ENCODE data around the gene TYSND1.
A peak's percentile ranks its signal among the peaks of the same experiment; 100 is the strongest.

The TYSND1 gene, protein sequence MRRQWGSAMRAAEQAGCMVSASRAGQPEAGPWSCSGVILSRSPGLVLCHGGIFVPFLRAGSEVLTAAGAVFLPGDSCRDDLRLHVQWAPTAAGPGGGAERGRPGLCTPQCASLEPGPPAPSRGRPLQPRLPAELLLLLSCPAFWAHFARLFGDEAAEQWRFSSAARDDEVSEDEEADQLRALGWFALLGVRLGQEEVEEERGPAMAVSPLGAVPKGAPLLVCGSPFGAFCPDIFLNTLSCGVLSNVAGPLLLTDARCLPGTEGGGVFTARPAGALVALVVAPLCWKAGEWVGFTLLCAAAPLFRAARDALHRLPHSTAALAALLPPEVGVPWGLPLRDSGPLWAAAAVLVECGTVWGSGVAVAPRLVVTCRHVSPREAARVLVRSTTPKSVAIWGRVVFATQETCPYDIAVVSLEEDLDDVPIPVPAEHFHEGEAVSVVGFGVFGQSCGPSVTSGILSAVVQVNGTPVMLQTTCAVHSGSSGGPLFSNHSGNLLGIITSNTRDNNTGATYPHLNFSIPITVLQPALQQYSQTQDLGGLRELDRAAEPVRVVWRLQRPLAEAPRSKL

GRCh38 chr10:70146489-70147258 is at the start of gene TYSND1:
Gene TYSND1 (minus strand): TSS chr10:70146700. CDS start chr10:70146586, 114 bp downstream.
- H3K9me3 ChIP-seq (ENCODE audit: insufficient read depth, low read depth, low read length), result no peaks in the 10 kb centered on the region
- H2AFZ ChIP-seq (ENCODE audit: low read length), result peak within 1 kb of the TSS; percentile 89
- peaks cover 12% of the 10 kb centered on the region; the same call in 1 of the 2 replicates for H3K79me2 ChIP-seq (ENCODE audit: insufficient read depth, low read length)
- peak within 1 kb of the TSS; percentile 74 for H3K9ac ChIP-seq (ENCODE audit: low read depth, low read length, poor library complexity, severe bottlenecking)
- peaks cover 26% of the 10 kb centered on the region for H3K36me3 ChIP-seq (ENCODE audit: insufficient read depth, low read length)
- H3F3A ChIP-seq (ENCODE audit: low read depth), result 0 out of 2 replicates have a peak, but pooled peaks cover 6% of the 10 kb centered on the region
- peak within 1 kb of the TSS; percentile 90 for H3K4me2 ChIP-seq (ENCODE audit: low read depth, low read length, poor library complexity, severe bottlenecking)
- TF ChIP-seq EZH2phosphoT487 (IDR thresholded peaks at IDR 0.05; ENCODE audit: borderline replicate concordance) (no peak), CTCF (conservative IDR thresholded peaks at IDR 0.05; ENCODE audit: low read length) (peak; percentile 63)
- no peaks in the 10 kb centered on the region for H3K27me3 ChIP-seq (ENCODE audit: insufficient read depth, low read length, poor library complexity, severe bottlenecking)
- H3K4me1 ChIP-seq (ENCODE audit: insufficient read depth, low read length, poor library complexity, severe bottlenecking), result peaks cover 17% of the 10 kb centered on the region
- peaks cover 17% of the 10 kb centered on the region for H4K20me1 ChIP-seq (ENCODE audit: insufficient read depth, low read length, poor library complexity, severe bottlenecking)
- H3K4me3 ChIP-seq (ENCODE audit: low read length, poor library complexity, severe bottlenecking), result peak within 1 kb of the TSS; percentile 83
- H3K9me2 ChIP-seq (replicated peaks; ENCODE audit: low read depth, low read length), result no peaks in the 10 kb centered on the region

- no peaks in the 10 kb centered on the region for H3K79me2 ChIP-seq (ENCODE audit: insufficient read depth, low read length)
- no peaks in the 10 kb centered on the region for H3K36me3 ChIP-seq (ENCODE audit: insufficient read depth, low read length)
- peaks cover 17% of the 10 kb centered on the region for H3K4me1 ChIP-seq (ENCODE audit: insufficient read depth, low read length, poor library complexity, severe bottlenecking)
- H3K9me2 ChIP-seq (replicated peaks; ENCODE audit: low read depth, low read length), result no peaks in the 10 kb centered on the region
- H3F3A ChIP-seq (ENCODE audit: low read depth), result peaks cover 6% of the 10 kb centered on the region; the same call in 1 of the 2 replicates
- H3K4me2 ChIP-seq (ENCODE audit: low read depth, low read length, poor library complexity, severe bottlenecking), result no peak overlapping the region
- H3K4me3 ChIP-seq (ENCODE audit: low read length, poor library complexity, severe bottlenecking), result no peak overlapping the region
- H3K27me3 ChIP-seq (ENCODE audit: insufficient read depth, low read length, poor library complexity, severe bottlenecking), result no peaks in the 10 kb centered on the region
- no peak for TF ChIP-seq EZH2phosphoT487 (IDR thresholded peaks at IDR 0.05; ENCODE audit: borderline replicate concordance)
- TF ChIP-seq CTCF (conservative IDR thresholded peaks at IDR 0.05; ENCODE audit: low read length), result no peak
- H4K20me1 ChIP-seq (ENCODE audit: insufficient read depth, low read length, poor library complexity, severe bottlenecking), result no peaks in the 10 kb centered on the region
- no peaks in the 10 kb centered on the region for H3K9me3 ChIP-seq (ENCODE audit: insufficient read depth, low read depth, low read length)
- no peak overlapping the region for H3K9ac ChIP-seq (ENCODE audit: low read depth, low read length, poor library complexity, severe bottlenecking)
- H2AFZ ChIP-seq (ENCODE audit: low read length), result no peak overlapping the region
Measured at GRCh38 chr10:70193391-70193844, 46.9 kb upstream of the TYSND1 start.

GRCh38 chr10:70192326-70192968 is 45.9 kb upstream of the TYSND1 start:
- Histone ChIP-seq H3K4me3 (ENCODE audit: low read length, poor library complexity, severe bottlenecking) (no peak overlapping the region), H2AFZ (ENCODE audit: low read length) (no peak overlapping the region), H3K4me1 (ENCODE audit: insufficient read depth, low read length, poor library complexity, severe bottlenecking) (peaks cover 9% of the 10 kb centered on the region), H3K9me2 (replicated peaks; ENCODE audit: low read depth, low read length) (no peaks in the 10 kb centered on the region), H3K9ac (ENCODE audit: low read depth, low read length, poor library complexity, severe bottlenecking) (no peak overlapping the region), H3K9me3 (ENCODE audit: insufficient read depth, low read depth, low read length) (no peaks in the 10 kb centered on the region), H4K20me1 (ENCODE audit: insufficient read depth, low read length, poor library complexity, severe bottlenecking) (no peaks in the 10 kb centered on the region), H3F3A (ENCODE audit: low read depth) (peaks cover 6% of the 10 kb centered on the region; the same call in 1 of the 2 replicates), H3K27me3 (ENCODE audit: insufficient read depth, low read length, poor library complexity, severe bottlenecking) (no peaks in the 10 kb centered on the region), H3K36me3 (ENCODE audit: insufficient read depth, low read length) (no peaks in the 10 kb centered on the region), H3K79me2 (ENCODE audit: insufficient read depth, low read length) (no peaks in the 10 kb centered on the region), H3K4me2 (ENCODE audit: low read depth, low read length, poor library complexity, severe bottlenecking) (no peak overlapping the region)
- no peak for TF ChIP-seq CTCF (conservative IDR thresholded peaks at IDR 0.05; ENCODE audit: low read length)
- no peak for TF ChIP-seq EZH2phosphoT487 (IDR thresholded peaks at IDR 0.05; ENCODE audit: borderline replicate concordance)

All from Loucy (cell line).